HUES48 (cell line): ENCODE measurements around the gene ANKRD40.

Experiments used
- H3K27ac ChIP-seq: one replicate; pipeline ENCODE4 v1.7.0; 2013; ENCODE audit warnings: low read depth, low read length, inconsistent platforms
- H3K27me3 ChIP-seq: 2 replicates; pipeline ENCODE4 v1.6.1; 2013; ENCODE audit warnings: mild to moderate bottlenecking, low read length; ENCODE audit not compliant: control insufficient read depth, insufficient read depth
- H3K36me3 ChIP-seq: 2 replicates; pipeline ENCODE4 v1.6.1; 2013; ENCODE audit warnings: low read length; ENCODE audit not compliant: control insufficient read depth, insufficient read depth
- H3K4me1 ChIP-seq: 2 replicates; pipeline ENCODE4 v1.6.1; 2013; ENCODE audit warnings: mild to moderate bottlenecking, low read length; ENCODE audit not compliant: control insufficient read depth, insufficient read depth
- H3K4me3 ChIP-seq: 2 replicates; pipeline ENCODE4 v1.5.1; 2013; ENCODE audit warnings: mild to moderate bottlenecking, low read depth, low read length
- H3K9ac ChIP-seq: 2 replicates; pipeline ENCODE4 v1.6.1; 2013; ENCODE audit warnings: mild to moderate bottlenecking, low read depth, low read length, moderate library complexity
- H3K9me3 ChIP-seq: 2 replicates; pipeline ENCODE4 v1.6.1; 2013; ENCODE audit warnings: low read length; ENCODE audit not compliant: control insufficient read depth, insufficient read depth

Gene ANKRD40

DNA sequence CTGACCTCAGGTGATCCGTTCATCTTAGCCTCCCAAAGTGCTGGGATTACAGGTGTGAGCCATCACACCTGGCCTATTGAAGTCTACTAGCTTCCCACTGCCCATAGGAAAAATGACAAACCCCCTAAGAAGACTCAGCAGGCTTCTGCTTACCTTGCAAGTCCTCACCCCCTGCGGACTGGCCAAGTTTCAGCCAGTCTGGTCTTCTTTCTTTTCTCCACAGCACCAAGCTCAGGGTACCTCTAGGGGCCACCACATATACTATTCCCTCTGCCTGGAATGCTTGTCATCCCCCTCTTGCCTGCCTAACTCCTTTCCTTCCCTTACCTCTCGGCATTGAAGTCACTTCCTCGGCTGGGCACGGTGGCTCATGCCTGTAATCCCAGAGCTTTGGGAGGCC, 41.9 kb downstream of the ANKRD40 start:
- Histone ChIP-seq H3K36me3 (no peaks in the 10 kb centered on the region), H3K4me1 (peaks cover 14% of the 10 kb centered on the region), H3K27ac (no peak overlapping the region), H3K4me3 (no peak overlapping the region), H3K27me3 (no peaks in the 10 kb centered on the region), H3K9ac (no peak overlapping the region), H3K9me3 (no peaks in the 10 kb centered on the region)

GRCh38 chr17:50664788-50665458, 42.8 kb downstream of the ANKRD40 start:
- no peaks in the 10 kb centered on the region for H3K27me3 ChIP-seq
- H3K9me3 ChIP-seq: no peaks in the 10 kb centered on the region
- no peak overlapping the region for H3K27ac ChIP-seq
- H3K4me3 ChIP-seq: no peak overlapping the region
- H3K9ac ChIP-seq: no peak overlapping the region
- no peaks in the 10 kb centered on the region for H3K36me3 ChIP-seq
- H3K4me1 ChIP-seq: peaks cover 14% of the 10 kb centered on the region

GRCh38 chr17:50663812-50664374, 43.8 kb downstream of the ANKRD40 start:
- H3K36me3 ChIP-seq: no peaks in the 10 kb centered on the region
- H3K9ac ChIP-seq: no peak overlapping the region
- H3K4me3 ChIP-seq: no peak overlapping the region
- peaks cover 14% of the 10 kb centered on the region for H3K4me1 ChIP-seq
- H3K27ac ChIP-seq: no peak overlapping the region
- no peaks in the 10 kb centered on the region for H3K27me3 ChIP-seq
- H3K9me3 ChIP-seq: no peaks in the 10 kb centered on the region

- Histone ChIP-seq H3K36me3 (no peaks in the 10 kb centered on the region), H3K9me3 (no peaks in the 10 kb centered on the region), H3K27me3 (no peaks in the 10 kb centered on the region), H3K27ac (no peak overlapping the region), H3K4me3 (no peak overlapping the region), H3K4me1 (peaks cover 9% of the 10 kb centered on the region), H3K9ac (no peak overlapping the region)
These were observed 45.0 kb downstream of the ANKRD40 start for GRCh38 chr17:50662632-50663225.

GRCh38 chr17:50661795-50662391, 45.8 kb downstream of the ANKRD40 start:
- peaks cover 9% of the 10 kb centered on the region for H3K4me1 ChIP-seq
- H3K27me3 ChIP-seq: no peaks in the 10 kb centered on the region
- no peaks in the 10 kb centered on the region for H3K9me3 ChIP-seq
- no peak overlapping the region for H3K9ac ChIP-seq
- H3K36me3 ChIP-seq: no peaks in the 10 kb centered on the region
- H3K4me3 ChIP-seq: no peak overlapping the region
- H3K27ac ChIP-seq: peak overlapping the region; percentile 89

- Histone ChIP-seq H3K4me3 (no peak overlapping the region), H3K27ac (peak overlapping the region; percentile 89), H3K9ac (no peak overlapping the region), H3K9me3 (no peaks in the 10 kb centered on the region), H3K4me1 (peaks cover 9% of the 10 kb centered on the region), H3K36me3 (no peaks in the 10 kb centered on the region), H3K27me3 (no peaks in the 10 kb centered on the region)
These were observed 46.4 kb downstream of the ANKRD40 start for GRCh38 chr17:50661348-50661747.

DNA sequence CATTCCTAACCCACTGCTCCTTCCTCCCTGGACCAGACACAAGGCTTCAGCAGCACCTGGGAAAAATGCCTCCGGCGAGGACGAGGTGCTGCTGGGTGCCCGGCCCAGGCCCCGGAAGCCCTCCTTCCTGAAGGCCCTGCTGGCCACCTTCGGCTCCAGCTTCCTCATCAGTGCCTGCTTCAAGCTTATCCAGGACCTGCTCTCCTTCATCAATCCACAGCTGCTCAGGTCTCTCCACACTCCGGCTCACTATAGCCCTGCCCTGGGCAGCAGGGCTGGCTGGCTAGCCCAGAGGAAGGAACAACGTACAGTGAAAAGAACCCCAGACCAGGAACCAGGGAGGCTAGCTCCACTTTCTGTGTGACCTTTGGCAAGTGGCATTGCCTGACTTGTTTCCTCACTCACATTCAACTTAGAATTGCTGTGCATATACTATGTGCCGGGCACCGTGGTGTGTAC, 46.8 kb downstream of the ANKRD40 start:
- Histone ChIP-seq H3K4me3 (no peak overlapping the region), H3K27ac (peak overlapping the region; percentile 89), H3K27me3 (no peaks in the 10 kb centered on the region), H3K9ac (no peak overlapping the region), H3K4me1 (peaks cover 9% of the 10 kb centered on the region), H3K36me3 (no peaks in the 10 kb centered on the region), H3K9me3 (no peaks in the 10 kb centered on the region)

- no peaks in the 10 kb centered on the region for H3K27me3 ChIP-seq
- no peak overlapping the region for H3K9ac ChIP-seq
- no peak overlapping the region for H3K27ac ChIP-seq
- peaks cover 9% of the 10 kb centered on the region for H3K4me1 ChIP-seq
- no peak overlapping the region for H3K4me3 ChIP-seq
- no peaks in the 10 kb centered on the region for H3K9me3 ChIP-seq
- no peaks in the 10 kb centered on the region for H3K36me3 ChIP-seq
These were observed 47.5 kb downstream of the ANKRD40 start for GRCh38 chr17:50660042-50660886.

DNA sequence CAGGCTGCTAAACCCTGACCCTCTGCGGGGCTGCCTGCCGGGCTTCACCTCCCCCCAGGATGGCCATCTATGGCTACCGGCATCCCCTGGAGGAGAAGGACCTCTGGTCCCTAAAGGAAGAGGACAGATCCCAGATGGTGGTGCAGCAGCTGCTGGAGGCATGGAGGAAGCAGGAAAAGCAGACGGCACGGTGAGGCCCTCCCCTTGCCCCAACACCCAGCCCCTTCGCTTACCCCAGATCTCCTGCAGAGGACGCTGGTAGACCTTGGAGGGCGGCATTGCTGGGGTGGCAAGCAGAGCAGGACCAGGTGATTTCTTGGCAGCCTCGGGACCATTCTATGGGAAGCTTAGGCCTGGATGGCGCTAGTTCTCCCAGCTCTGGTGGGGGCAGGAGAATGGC, 48.5 kb downstream of the ANKRD40 start:
- Histone ChIP-seq H3K4me1 (peaks cover 9% of the 10 kb centered on the region), H3K9ac (no peak overlapping the region), H3K9me3 (no peaks in the 10 kb centered on the region), H3K27ac (no peak overlapping the region), H3K27me3 (no peaks in the 10 kb centered on the region), H3K4me3 (no peak overlapping the region), H3K36me3 (no peaks in the 10 kb centered on the region)

DNA sequence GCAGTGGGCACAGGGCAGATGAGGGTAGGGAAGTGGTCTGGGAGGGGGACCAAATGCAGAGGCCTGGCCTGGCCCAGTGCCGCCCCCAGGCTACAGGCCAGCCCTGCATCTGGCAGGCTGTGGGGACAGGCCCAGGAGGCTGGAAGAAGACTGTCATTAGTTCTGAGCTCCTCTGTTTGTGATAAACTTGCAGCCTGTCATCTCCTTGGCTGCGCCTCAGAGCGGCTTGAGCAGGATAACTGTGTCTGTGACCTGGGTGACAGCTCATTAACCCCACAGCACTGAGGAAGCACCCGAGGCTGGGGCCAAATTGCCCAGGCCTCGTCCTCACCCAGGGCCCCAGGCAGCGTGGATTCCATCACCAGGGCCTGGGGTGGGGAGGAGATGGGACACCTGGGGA, 49.1 kb downstream of the ANKRD40 start:
- H3K36me3 ChIP-seq: no peaks in the 10 kb centered on the region
- no peak overlapping the region for H3K9ac ChIP-seq
- H3K4me3 ChIP-seq: no peak overlapping the region
- H3K4me1 ChIP-seq: peaks cover 9% of the 10 kb centered on the region
- no peaks in the 10 kb centered on the region for H3K9me3 ChIP-seq
- H3K27me3 ChIP-seq: no peaks in the 10 kb centered on the region
- no peak overlapping the region for H3K27ac ChIP-seq
